Tibial artery (tissue), 4 donors: ENCODE results near the gene ALKBH5.

Experiments
- DNase-seq, 2 donors: peaks; one replicate each; pipeline ENCODE4 v3.0.0-alpha.2; 2019
- H3K27ac ChIP-seq, 2 donors: fragments of 200-600 bp; sonication (generic) in 1 of 2; 1 replicate in 1 of 2; 2 replicates in 1 of 2; pipeline ENCODE4 v1.5.1; 2018 to 2019; ENCODE audit warnings: mild to moderate bottlenecking in 1 of 2
- H3K27me3 ChIP-seq, 2 donors: fragments of 200-600 bp; sonication (generic) in 1 of 2; one replicate each; pipeline versions ENCODE4 v1.5.1 to v1.6.0; 2016 to 2019
- H3K36me3 ChIP-seq, 3 donors: fragments of 200-600 bp; sonication (generic) in 2 of 3; one replicate each; pipeline ENCODE4 v1.5.1; 2016 to 2019; ENCODE audit warnings: mild to moderate bottlenecking in 2 of 3
- H3K4me1 ChIP-seq, 4 donors: fragments of 200-600 bp; sonication (generic) in 2 of 4; 1 replicate in 3 of 4; 2 replicates in 1 of 4; pipeline ENCODE4 v1.5.1; 2016 to 2019
- H3K4me3 ChIP-seq, 2 donors: fragments of 200-600 bp; sonication (generic) in 1 of 2; 1 replicate in 1 of 2; 2 replicates in 1 of 2; pipeline ENCODE4 v1.5.1; 2018 to 2019; ENCODE audit warnings: mild to moderate bottlenecking in 2 of 2
- H3K9me3 ChIP-seq, 3 donors: fragments of 200-600 bp; sonication (generic) in 1 of 3; one replicate each; pipeline ENCODE4 v1.5.1; 2016 to 2019
- CTCF ChIP-seq, 2 experiments: fragments of 200-600 bp in 1 of 2; fragments of 450-650 bp in 1 of 2; IDR thresholded peaks; one replicate each; pipeline ENCODE4 v1.5.1; 2017 to 2019; ENCODE audit warnings: antibody characterized with exemption in 2 of 2, mild to moderate bottlenecking in 1 of 2, moderate library complexity in 1 of 2
- intact Hi-C: fragments of 100-400 bp; cut with DNase I; formaldehyde crosslinking; loops from one replicate; pipeline ENCODE4 v1.15.0; 2023; ENCODE audit warnings: low total_unique reads

Gene ALKBH5

GRCh38 chr17:18233803-18234518 is 50.3 kb downstream of the ALKBH5 start:
- Histone ChIP-seq H3K36me3 (peaks cover 13 to 68% (median 54%) of the 10 kb centered on the region in 3 donors), H3K9me3 (no peaks in the 10 kb centered on the region), H3K27me3 (no peaks in the 10 kb centered on the region), H3K4me3 (no peak overlapping the region), H3K27ac (no peak overlapping the region), H3K4me1 (peaks cover 0 to 13% (median 5%) of the 10 kb centered on the region in 4 donors)
- intact Hi-C loops = no loop called here
- DNase-seq = no peak
- no peak for TF ChIP-seq CTCF (IDR thresholded peaks at IDR 0.05)

- Histone ChIP-seq H3K9me3 (no peaks in the 10 kb centered on the region), H3K4me1 (peaks cover 0 to 13% (median 5%) of the 10 kb centered on the region in 4 donors), H3K27ac (peak overlapping the region; percentile 5 to 67), H3K36me3 (peaks cover 13 to 77% (median 54%) of the 10 kb centered on the region in 3 donors), H3K27me3 (no peaks in the 10 kb centered on the region), H3K4me3 (no peak overlapping the region)
- intact Hi-C loops = no loop called here
- DNase-seq = no peak
- no peak for TF ChIP-seq CTCF (IDR thresholded peaks at IDR 0.05)
Observed at GRCh38 chr17:18234853-18235380, 51.3 kb downstream of the ALKBH5 start.

GRCh38 chr17:18235743-18236256 is 52.2 kb downstream of the ALKBH5 start:
- intact Hi-C loops = no loop called here
- Histone ChIP-seq H3K27me3 (no peaks in the 10 kb centered on the region), H3K27ac (peak overlapping the region; percentile 5 to 67)

GRCh38 chr17:18236494-18236893 is 52.9 kb downstream of the ALKBH5 start:
- no peak overlapping the region for H3K4me3 ChIP-seq
- H3K4me1 ChIP-seq = peaks cover 0 to 13% (median 5%) of the 10 kb centered on the region in 4 donors
- no peak for TF ChIP-seq CTCF (IDR thresholded peaks at IDR 0.05)
- no peak overlapping the region for H3K27ac ChIP-seq
- intact Hi-C loops = no loop called here
- peaks cover 13 to 93% (median 54%) of the 10 kb centered on the region in 3 donors for H3K36me3 ChIP-seq
- H3K9me3 ChIP-seq = no peaks in the 10 kb centered on the region
- DNase-seq = no peak
- no peaks in the 10 kb centered on the region for H3K27me3 ChIP-seq

More at GRCh38 chr17:18235743-18236256, 52.2 kb downstream of the ALKBH5 start:
- Histone ChIP-seq H3K9me3 (no peaks in the 10 kb centered on the region), H3K36me3 (peaks cover 13 to 86% (median 54%) of the 10 kb centered on the region in 3 donors), H3K4me3 (no peak overlapping the region), H3K4me1 (peaks cover 0 to 13% (median 5%) of the 10 kb centered on the region in 4 donors)
- TF ChIP-seq CTCF (IDR thresholded peaks at IDR 0.05) = no peak
- DNase-seq = peak in 1 of 2 donors; percentile 77

GRCh38 chr17:18237461-18237860 is 53.8 kb downstream of the ALKBH5 start:
- Histone ChIP-seq H3K36me3 (peaks cover 13 to 99% (median 54%) of the 10 kb centered on the region in 3 donors), H3K9me3 (no peaks in the 10 kb centered on the region), H3K27me3 (no peaks in the 10 kb centered on the region), H3K4me3 (no peak overlapping the region), H3K4me1 (peaks cover 0 to 13% (median 5%) of the 10 kb centered on the region in 4 donors), H3K27ac (no peak overlapping the region)
- no peak for DNase-seq
- intact Hi-C loops = no loop called here
- TF ChIP-seq CTCF (IDR thresholded peaks at IDR 0.05) = no peak
